Measurements from ENCODE around the gene OSCAR.
A peak's percentile ranks its signal among the peaks of the same experiment; 100 is the strongest.

The OSCAR gene

GRCh38 chr19:54100561-54100960 is at the start of gene OSCAR:
Gene OSCAR (minus strand): TSS chr19:54100803. CDS start chr19:54100792, 11 bp downstream.
- no peak for DNase-seq

- DNase-seq: no peak
These were observed 48.6 kb upstream of the OSCAR start for GRCh38 chr19:54149021-54149812.

- no peak for DNase-seq
These were observed 47.6 kb upstream of the OSCAR start for GRCh38 chr19:54148158-54148557.

GRCh38 chr19:54147676-54148075 is 47.1 kb upstream of the OSCAR start:
- no peak for DNase-seq

- no peak for DNase-seq
These were observed 45.0 kb upstream of the OSCAR start for GRCh38 chr19:54145541-54146158.

- DNase-seq: no peak
These were observed 41.7 kb upstream of the OSCAR start for GRCh38 chr19:54142166-54142780.

GRCh38 chr19:54141356-54141755 is 40.8 kb upstream of the OSCAR start:
- no peak for DNase-seq

- peak; percentile 17 for DNase-seq
These were observed 38.1 kb upstream of the OSCAR start for GRCh38 chr19:54138489-54139256.

GRCh38 chr19:54137699-54138488 is 37.3 kb upstream of the OSCAR start, which contains the start of gene CNOT3:
Gene CNOT3 (plus strand): TSS chr19:54137762. CDS start chr19:54142979, 5,217 bp downstream.
- DNase-seq: peak; percentile 44

- peak; percentile 100 for DNase-seq
These were observed 36.5 kb upstream of the OSCAR start for GRCh38 chr19:54136864-54137698.

GRCh38 chr19:54136086-54136863 is 35.7 kb upstream of the OSCAR start:
- no peak for DNase-seq

- no peak for DNase-seq
These were observed 33.5 kb upstream of the OSCAR start for GRCh38 chr19:54133957-54134590.

GRCh38 chr19:54133312-54133956 is 32.8 kb upstream of the OSCAR start:
- DNase-seq: no peak

- DNase-seq: no peak
These were observed 29.0 kb upstream of the OSCAR start for GRCh38 chr19:54129617-54129996.

- DNase-seq: no peak
These were observed 28.4 kb upstream of the OSCAR start for GRCh38 chr19:54128796-54129616.

GRCh38 chr19:54128441-54128725 is 27.8 kb upstream of the OSCAR start:
- DNase-seq: no peak

- no peak for DNase-seq
These were observed 27.3 kb upstream of the OSCAR start for GRCh38 chr19:54127688-54128440.

GRCh38 chr19:54125713-54126112 is 25.1 kb upstream of the OSCAR start:
- DNase-seq: no peak
